Sigmoid colon (tissue), 4 donors: ENCODE data around the gene NAAA.

Source experiments
- EP300 ChIP-seq, 4 donors: sonication (generic); formaldehyde crosslinking; IDR thresholded peaks; one replicate each; pipeline ENCODE4 v1.6.1; 2017; ENCODE audit warnings: antibody characterized with exemption in 4 of 4
- POLR2A ChIP-seq, 2 donors: fragments of 450-650 bp; IDR thresholded peaks; one replicate each; pipeline ENCODE4 v1.6.1; 2016; ENCODE audit warnings: antibody characterized with exemption in 2 of 2, mild to moderate bottlenecking in 2 of 2, moderate library complexity in 2 of 2
- TF ChIP-seq, protein P1 (sequence below), 4 experiments: fragments of 450-650 bp in 3 of 4; fragments of 200-600 bp in 1 of 4; IDR thresholded peaks; one replicate each; pipeline ENCODE4 v1.5.1; 2016 to 2019; ENCODE audit warnings: antibody characterized with exemption in 4 of 4, mild to moderate bottlenecking in 3 of 4, moderate library complexity in 2 of 4

DNA sequence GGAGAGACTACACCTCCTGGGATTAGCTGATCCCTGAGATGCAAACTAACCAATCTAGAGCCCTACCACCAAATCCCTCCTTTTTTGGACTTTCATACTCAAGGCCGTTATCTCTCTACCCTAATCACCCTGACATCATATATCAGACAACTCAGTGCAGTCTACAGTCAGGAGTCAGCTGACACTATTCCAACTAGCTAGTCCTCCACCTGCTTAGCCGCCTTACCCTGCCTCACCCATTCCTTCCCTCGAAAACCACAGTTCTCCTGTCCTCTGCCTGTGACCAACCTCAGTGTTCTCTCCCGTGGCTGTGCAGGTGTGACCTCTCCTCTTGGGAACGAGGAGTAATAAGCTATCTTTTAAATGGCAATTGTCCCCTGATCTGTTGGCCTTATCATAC is 36.7 kb downstream of the NAAA start:
- TF ChIP-seq POLR2A (IDR thresholded peaks at IDR 0.05) (no peak), EP300 (IDR thresholded peaks at IDR 0.05) (no peak)
- TF ChIP-seq, protein P1, sequence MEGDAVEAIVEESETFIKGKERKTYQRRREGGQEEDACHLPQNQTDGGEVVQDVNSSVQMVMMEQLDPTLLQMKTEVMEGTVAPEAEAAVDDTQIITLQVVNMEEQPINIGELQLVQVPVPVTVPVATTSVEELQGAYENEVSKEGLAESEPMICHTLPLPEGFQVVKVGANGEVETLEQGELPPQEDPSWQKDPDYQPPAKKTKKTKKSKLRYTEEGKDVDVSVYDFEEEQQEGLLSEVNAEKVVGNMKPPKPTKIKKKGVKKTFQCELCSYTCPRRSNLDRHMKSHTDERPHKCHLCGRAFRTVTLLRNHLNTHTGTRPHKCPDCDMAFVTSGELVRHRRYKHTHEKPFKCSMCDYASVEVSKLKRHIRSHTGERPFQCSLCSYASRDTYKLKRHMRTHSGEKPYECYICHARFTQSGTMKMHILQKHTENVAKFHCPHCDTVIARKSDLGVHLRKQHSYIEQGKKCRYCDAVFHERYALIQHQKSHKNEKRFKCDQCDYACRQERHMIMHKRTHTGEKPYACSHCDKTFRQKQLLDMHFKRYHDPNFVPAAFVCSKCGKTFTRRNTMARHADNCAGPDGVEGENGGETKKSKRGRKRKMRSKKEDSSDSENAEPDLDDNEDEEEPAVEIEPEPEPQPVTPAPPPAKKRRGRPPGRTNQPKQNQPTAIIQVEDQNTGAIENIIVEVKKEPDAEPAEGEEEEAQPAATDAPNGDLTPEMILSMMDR (IDR thresholded peaks at IDR 0.05) = no peak
